H1 (cell line): Measurements from ENCODE around the gene CNTD1. TPM values are rescaled to one million over a fixed set of nuclear protein-coding genes. Genes with fewer than 3 reads are reported as not detected.

Source experiments
- CTCF ChIA-PET: fragments of 300-600 bp; sonication (Branson Sonifier 250); formaldehyde crosslinking; loops from one replicate; lab custom pipeline; 2021; ENCODE audit not compliant: partially characterized antibody; lab: Charles Lee
- POLR2A ChIA-PET: fragments of 300-600 bp; sonication (Branson Sonifier 250); formaldehyde crosslinking; loops from one replicate; lab custom pipeline; 2021; ENCODE audit warnings: inconsistent platforms; ENCODE audit not compliant: partially characterized antibody; lab: Charles Lee
- DNase-seq, 2 experiments: peaks; one replicate each; pipeline versions ENCODE4 v3.0.0 to v3.0.0-alpha.2; 2010 to 2022; ENCODE audit warnings: low spot score in 2 of 2, low read depth in 1 of 2, mixed read lengths in 1 of 2
- FAIRE-seq: peaks from 2 replicates; lab custom pipeline; 2011; peaks lifted over from hg19 to GRCh38; lab: Jason Lieb, UNC
- H2AFZ ChIP-seq: 2 replicates; pipeline ENCODE4 v1.8.1; 2012; ENCODE audit warnings: low read length, inconsistent platforms
- H2AK5ac ChIP-seq: 2 replicates; pipeline ENCODE4 v1.6.1; 2013; ENCODE audit warnings: low read depth, low read length
- H2BK120ac ChIP-seq: replicated peaks from 2 replicates; pipeline ENCODE3; 2013; ENCODE audit warnings: low read depth, low read length, inconsistent platforms
- H2BK12ac ChIP-seq: 2 replicates; pipeline ENCODE4 v1.6.1; 2013; ENCODE audit warnings: low read depth, low read length
- H2BK15ac ChIP-seq: 2 replicates; pipeline ENCODE4 v1.6.1; 2013; ENCODE audit warnings: low read length
- H2BK20ac ChIP-seq: 2 replicates; pipeline ENCODE4 v1.6.1; 2013; ENCODE audit warnings: low read length
- H2BK5ac ChIP-seq: 2 replicates; pipeline ENCODE4 v1.6.1; 2013; ENCODE audit warnings: low read depth, low read length
- H3K14ac ChIP-seq: 2 replicates; pipeline ENCODE4 v1.6.1; 2013; ENCODE audit warnings: inconsistent platforms; ENCODE audit not compliant: insufficient read length
- H3K18ac ChIP-seq: 2 replicates; pipeline ENCODE4 v1.6.1; 2013; ENCODE audit warnings: low read length; ENCODE audit errors: extremely low read depth
- H3K23ac ChIP-seq: 2 replicates; pipeline ENCODE4 v1.6.1; 2013; ENCODE audit warnings: inconsistent platforms; ENCODE audit not compliant: insufficient read length
- H3K23me2 ChIP-seq: 2 replicates; pipeline ENCODE4 v1.6.1; 2013; ENCODE audit warnings: low read depth, low read length
- H3K27ac ChIP-seq: 2 replicates; pipeline ENCODE4 v1.6.1; 2011; ENCODE audit warnings: low read depth, low read length, inconsistent platforms
- H3K27me3 ChIP-seq, 4 experiments: replicated peaks in 1 of 4; 1 replicate in 1 of 4; 2 replicates in 3 of 4; pipeline versions ENCODE4 v1.6.1 to v1.8.1; 2011 to 2013; ENCODE audit warnings: low read length in 3 of 4, mild to moderate bottlenecking in 3 of 4, inconsistent platforms in 2 of 4, mixed read lengths in 2 of 4, moderate library complexity in 1 of 4; ENCODE audit not compliant: control insufficient read depth in 3 of 4, insufficient read depth in 3 of 4; ENCODE audit errors: extremely low read depth in 1 of 4
- H3K36me3 ChIP-seq, 4 experiments: 2 replicates each; pipeline versions ENCODE4 v1.6.1 to v1.8.1; 2011 to 2013; ENCODE audit warnings: mild to moderate bottlenecking in 4 of 4, low read length in 3 of 4, moderate library complexity in 2 of 4, control low read depth in 1 of 4, inconsistent platforms in 1 of 4; ENCODE audit not compliant: insufficient read depth in 4 of 4, control insufficient read depth in 2 of 4
- H3K4ac ChIP-seq: replicated peaks from 2 replicates; pipeline ENCODE3; 2013; ENCODE audit warnings: low read length, low read depth, mixed read lengths, inconsistent platforms; ENCODE audit not compliant: insufficient read length
- H3K4me1 ChIP-seq, 4 experiments: replicated peaks in 1 of 4; 1 replicate in 1 of 4; 2 replicates in 3 of 4; pipeline versions ENCODE4 v1.6.1 to v1.8.1; 2011 to 2013; ENCODE audit warnings: low read length in 3 of 4, inconsistent platforms in 2 of 4, mixed read lengths in 1 of 4; ENCODE audit not compliant: insufficient read depth in 4 of 4, control insufficient read depth in 3 of 4
- H3K4me2 ChIP-seq, 2 experiments: 2 replicates each; pipeline versions ENCODE4 v1.6.1 to v1.8.1; 2011 to 2013; ENCODE audit warnings: low read depth in 2 of 2, low read length in 2 of 2, control low read depth in 1 of 2, inconsistent platforms in 1 of 2, mild to moderate bottlenecking in 1 of 2; ENCODE audit not compliant: insufficient read depth in 1 of 2
- H3K4me3 ChIP-seq, 4 experiments: fragments of 200-600, 300-600 bp in 1 of 4; sonication (generic), shearing (Covaris generic), sonication (Bioruptor Twin) in 1 of 4; 2 replicates each; pipeline versions ENCODE4 v1.5.1 to v1.8.1; 2011 to 2016; ENCODE audit warnings: low read length in 4 of 4, low read depth in 3 of 4, control low read depth in 2 of 4, inconsistent platforms in 2 of 4, mild to moderate bottlenecking in 2 of 4, mixed read lengths in 1 of 4, moderate library complexity in 1 of 4; ENCODE audit not compliant: insufficient read depth in 2 of 4; ENCODE audit errors: extremely low read depth in 1 of 4
- H3K56ac ChIP-seq: replicated peaks from 2 replicates; pipeline ENCODE3; 2013; ENCODE audit warnings: low read depth, mild to moderate bottlenecking, mixed read lengths, low read length, inconsistent platforms; ENCODE audit not compliant: insufficient read length
- H3K79me1 ChIP-seq: 2 replicates; pipeline ENCODE4 v1.6.1; 2013; ENCODE audit warnings: low read depth, low read length, control low read depth
- H3K79me2 ChIP-seq, 2 experiments: 2 replicates each; pipeline versions ENCODE4 v1.6.1 to v1.8.1; 2012 to 2013; ENCODE audit warnings: low read length in 2 of 2, mild to moderate bottlenecking in 2 of 2, inconsistent platforms in 1 of 2; ENCODE audit not compliant: insufficient read depth in 2 of 2, control insufficient read depth in 1 of 2
- H3K9ac ChIP-seq, 4 experiments: replicated peaks in 1 of 4; 1 replicate in 1 of 4; 2 replicates in 3 of 4; pipeline versions ENCODE4 v1.6.1 to v1.8.1; 2011 to 2013; ENCODE audit warnings: low read depth in 3 of 4, low read length in 3 of 4, control low read depth in 2 of 4, mild to moderate bottlenecking in 2 of 4, moderate library complexity in 2 of 4, inconsistent platforms in 1 of 4; ENCODE audit errors: extremely low read depth in 1 of 4
- H3K9me3 ChIP-seq, 2 experiments: 2 replicates each; pipeline versions ENCODE4 v1.6.1 to v1.8.1; 2012 to 2013; ENCODE audit warnings: mild to moderate bottlenecking in 2 of 2, moderate library complexity in 2 of 2, control low read depth in 1 of 2, inconsistent platforms in 1 of 2, low read depth in 1 of 2, low read length in 1 of 2, mixed read lengths in 1 of 2; ENCODE audit not compliant: insufficient read depth in 2 of 2
- H4K20me1 ChIP-seq, 2 experiments: replicated peaks in 1 of 2; 2 replicates each; pipeline versions ENCODE3 to v1.8.1; 2011 to 2013; ENCODE audit warnings: inconsistent platforms in 2 of 2, low read length in 2 of 2, mild to moderate bottlenecking in 1 of 2; ENCODE audit not compliant: insufficient read depth in 2 of 2, control insufficient read depth in 1 of 2
- H4K5ac ChIP-seq: 2 replicates; pipeline ENCODE4 v1.6.1; 2013; ENCODE audit warnings: low read length, low read depth, mixed read lengths, inconsistent platforms; ENCODE audit not compliant: insufficient read length
- H4K8ac ChIP-seq: 2 replicates; pipeline ENCODE4 v1.8.0; 2013; ENCODE audit warnings: mild to moderate bottlenecking, moderate library complexity, low read length, inconsistent platforms; ENCODE audit not compliant: insufficient read depth; ENCODE audit errors: extremely low read depth
- H4K91ac ChIP-seq: replicated peaks from 2 replicates; pipeline ENCODE3; 2013; ENCODE audit warnings: low read length, mixed read lengths, inconsistent platforms; ENCODE audit not compliant: insufficient read length
- GTF2F1 ChIP-seq: IDR thresholded peaks from 2 replicates; pipeline ENCODE4 v1.6.1; 2012; ENCODE audit warnings: low read depth, low read length, improper control_type of control experiment, borderline replicate concordance
- KDM5A ChIP-seq: fragments of 200-600 bp; IDR thresholded peaks from 2 replicates; pipeline ENCODE4 v1.7.1; 2012; ENCODE audit warnings: mild to moderate bottlenecking, low read length, inconsistent platforms, mixed read lengths
- MAFK ChIP-seq: IDR thresholded peaks from 2 replicates; pipeline ENCODE4 v1.6.1; 2012; ENCODE audit warnings: low read depth, mild to moderate bottlenecking, improper control_type of control experiment, low read length
- RFX5 ChIP-seq: IDR thresholded peaks from 2 replicates; pipeline ENCODE4 v1.6.1; 2011; ENCODE audit warnings: low read depth, low read length, improper control_type of control experiment, borderline replicate concordance
- RNF2 ChIP-seq: fragments of 200-900, 300-1000 bp; sonication (generic); IDR thresholded peaks from 2 replicates; pipeline ENCODE4 v1.7.1; 2016; ENCODE audit warnings: borderline replicate concordance, low read depth, mild to moderate bottlenecking, antibody characterized with exemption, low read length; ENCODE audit not compliant: poor library complexity, severe bottlenecking; ENCODE audit errors: missing control alignments
- SP1 ChIP-seq: IDR thresholded peaks from 2 replicates; pipeline ENCODE4 v1.6.1; 2011; ENCODE audit warnings: low read depth, low read length
- TAF1 ChIP-seq: IDR thresholded peaks from 2 replicates; pipeline ENCODE4 v1.6.1; 2011; ENCODE audit warnings: mild to moderate bottlenecking, low read depth, low read length
- WGBS, 2 experiments: shearing (Covaris generic) in 1 of 2; methylation state at CpG; one replicate each; pipeline versions ENCODE4 v1.1.6 to v1.1.7; 2013 to 2015; ENCODE audit warnings: low lambda C conversion rate in 2 of 2, mixed read lengths in 2 of 2, inconsistent platforms in 1 of 2, low coverage in 1 of 2, missing lambda C conversion rate in 1 of 2; ENCODE audit not compliant: insufficient replicate concordance in 2 of 2, insufficient coverage in 1 of 2, insufficient read length in 1 of 2; ENCODE audit errors: extremely low coverage in 1 of 2, missing lambda C conversion rate in 1 of 2; 5-methylcytosine and 5-hydroxymethylcytosine counted together
- long read RNA-seq, 2 experiments: library from RNA in 1 of 2; library from capped mRNA in 1 of 2; stranded (forward); transcript quantifications; one replicate each; pipeline ENCODE4 v2.0.0, GENCODE V29; 2021; ENCODE audit warnings: inconsistent platforms in 1 of 2
- polyA minus RNA-seq, 3 experiments: library from RNA; depleted of rRNA, polyadenylated mRNA; stranded (reverse); fragments of >200 nt; gene quantifications; 1 replicate in 2 of 3; 2 replicates in 1 of 3; pipeline ENCODE4 v1.2.3, GENCODE V29; 2011
- polyA plus RNA-seq, 7 experiments: library from polyadenylated mRNA; depleted of rRNA in 3 of 7; stranded (reverse) in 5 of 7; unstranded in 2 of 7; fragments of >200 nt in 5 of 7; fragments of 200-250 nt in 2 of 7; gene quantifications; 1 replicate in 5 of 7; 2 replicates in 1 of 7; 4 replicates in 1 of 7; pipeline versions ENCODE4 v1.2.1 to v1.2.3, GENCODE V29; 2011 to 2013; ENCODE audit warnings: missing spikeins in 2 of 7, mixed read lengths in 2 of 7
- total RNA-seq: library from RNA; stranded (reverse); fragmentation: NEBNext Ultra II Directional; extraction: Animal tissue kit (Norgen Biotek cat#: 25700); gene quantifications from 2 replicates; pipeline ENCODE4 v1.2.1, GENCODE V29; 2021

CNTD1 gene
- total RNA-seq (not detected in 2 replicates), polyA plus RNA-seq (2011; rRNA removed) (0.08 TPM in 1 of 2 replicates, not detected in the other), polyA minus RNA-seq (2011; rRNA and poly(A)+ RNA removed) (not detected in 2 replicates)
- polyA plus RNA-seq (2011; cell fraction: cytosol; rRNA removed): not detected
- polyA plus RNA-seq (2011; cell fraction: nucleus; rRNA removed): not detected
- polyA plus RNA-seq (2012, experiment 1 of 2): 0.36 to 0.66 TPM (median 0.56 TPM) in 4 replicates
- polyA plus RNA-seq (2012, experiment 2 of 2): 0.10 TPM
- polyA plus RNA-seq (2013, experiment 1 of 2): not detected
- polyA plus RNA-seq (2013, experiment 2 of 2): not detected
- polyA minus RNA-seq (2011; cell fraction: cytosol; rRNA and poly(A)+ RNA removed): not detected
- polyA minus RNA-seq (2011; cell fraction: nucleus; rRNA and poly(A)+ RNA removed): not detected
- long read RNA-seq, experiment 1: 0 reads
- long read RNA-seq, experiment 2: 0 reads

GRCh38 chr17:42798383-42799380 lies at the start of gene CNTD1, which contains the start of gene COA3:
Gene CNTD1, plus strand, starts transcription at chr17:42798861. Its CDS starts 207 bp downstream, at chr17:42799068.
Gene COA3, minus strand, starts transcription at chr17:42798704. Its CDS starts 23 bp downstream, at chr17:42798681.
- Histone ChIP-seq H3K9ac (peak within 1 kb of the TSS; percentile 78 to 93 (median 90)), H2BK12ac (no peak within 1 kb of the TSS), H3K9me3 (peaks cover 5 to 8% of the 10 kb centered on the region in 2 experiments; a peak in 3 of 4 replicates), H3K4me2 (peak within 1 kb of the TSS; percentile 85 to 95), H4K8ac (peak within 1 kb of the TSS; percentile 89), H2BK20ac (no peak within 1 kb of the TSS), H3K23ac (no peak within 1 kb of the TSS), H3K14ac (no peak within 1 kb of the TSS), H3K4me3 (peak within 1 kb of the TSS; percentile 90 to 100 (median 98)), H3K4me1 (peaks cover 3 to 5% (median 4%) of the 10 kb centered on the region in 4 experiments; a peak in 6 of 7 replicates), H3K56ac (no peak within 1 kb of the TSS), H3K27ac (peak within 1 kb of the TSS; percentile 67), H2AK5ac (no peak within 1 kb of the TSS), H2BK120ac (no peak within 1 kb of the TSS), H2BK5ac (peak within 1 kb of the TSS; percentile 72; the same call in 1 of the 2 replicates), H3K79me1 (no peaks in the 10 kb centered on the region; the same call in 1 of the 2 replicates), H3K27me3 (peaks cover 0 to 15% (median 11%) of the 10 kb centered on the region in 4 experiments; a peak in 6 of 7 replicates), H4K5ac (no peak within 1 kb of the TSS), H3K23me2 (no peaks in the 10 kb centered on the region), H4K20me1 (peaks cover 0 to 2% of the 10 kb centered on the region in 2 experiments), H2BK15ac (no peak within 1 kb of the TSS), H3K79me2 (peaks cover 0 to 6% of the 10 kb centered on the region in 2 experiments; a peak in 2 of 4 replicates), H3K18ac (peak within 1 kb of the TSS; percentile 96), H2AFZ (peak within 1 kb of the TSS; percentile 72; the same call in 1 of the 2 replicates), H4K91ac (peak within 1 kb of the TSS; percentile 75), H3K4ac (no peak within 1 kb of the TSS), H3K36me3 (no peaks in the 10 kb centered on the region)
- CTCF ChIA-PET: interaction anchor here (0.6 to 2.1 kb wide), 9 partner anchors 18 to 1270 kb away, joined by 3 to 7 read pairs (median 4); partner anchors contain the start of gene WNK4
- POLR2A ChIA-PET: interaction anchor here (0.6 to 3.1 kb wide), 13 partner anchors 8 to 1057 kb away, joined by 3 to 17 read pairs (median 3); partner anchors contain the start of genes BECN1, NAGLU, PSMC3IP and WNK4
- peak; percentile 56 to 93 for DNase-seq
- FAIRE-seq: no peak
- WGBS, 2 experiments: 28% methylated on average over 62 of the region's 66 CpGs; no CpG with 5 or more reads in 1 of the 2 experiments
- TF ChIP-seq RNF2 (peak; percentile 73), RFX5 (no peak), KDM5A (peak; percentile 78), MAFK (no peak), GTF2F1 (0 out of 2 replicates have a peak, but pooled peaks have one; percentile 47), TAF1 (peak; percentile 65; the same call in 1 of the 2 replicates), SP1 (peak; percentile 59; the same call in 1 of the 2 replicates)
